Lower lobe of right lung (tissue), 2 donors: ENCODE measurements around the gene PNLIPRP2. TPM values are rescaled to one million over a fixed set of nuclear protein-coding genes. Genes with fewer than 3 reads are reported as not detected.

Source experiments
- ATAC-seq, 2 donors: fragments of 200-7000 bp; cut with Tn5 transposase; one replicate each; pipeline ENCODE4 v1.9.1; 2020 to 2022; ENCODE audit warnings: mild to moderate bottlenecking in 2 of 2, moderate library complexity in 2 of 2
- DNase-seq: peaks from one replicate; pipeline ENCODE4 v3.0.0-alpha.2; 2020
- H3K27ac ChIP-seq: fragments of 200-600 bp; one replicate; pipeline ENCODE4 v1.8.0; 2022
- H3K27me3 ChIP-seq: fragments of 200-600 bp; one replicate; pipeline ENCODE4 v1.8.0; 2022; ENCODE audit warnings: low read depth
- H3K36me3 ChIP-seq: fragments of 200-600 bp; one replicate; pipeline ENCODE4 v1.8.0; 2022; ENCODE audit warnings: mild to moderate bottlenecking
- H3K4me1 ChIP-seq: fragments of 200-600 bp; one replicate; pipeline ENCODE4 v1.8.0; 2022
- H3K4me3 ChIP-seq: fragments of 200-600 bp; one replicate; pipeline ENCODE4 v1.8.0; 2022; ENCODE audit warnings: mild to moderate bottlenecking
- H3K9me3 ChIP-seq: fragments of 200-600 bp; one replicate; pipeline ENCODE4 v1.8.0; 2022
- CTCF ChIP-seq: fragments of 200-600 bp; IDR thresholded peaks from one replicate; pipeline ENCODE4 v1.8.0; 2022; ENCODE audit warnings: antibody characterized with exemption, mild to moderate bottlenecking
- intact Hi-C: fragments of 100-400 bp; cut with DNase I; formaldehyde crosslinking; loops from one replicate; pipeline ENCODE4 v1.11.0; 2022
- total RNA-seq: library from RNA; stranded (reverse); fragmentation: NEBNext Ultra II Directional; extraction: Animal tissue kit (Norgen Biotek cat#: 25700); gene quantifications from one replicate; pipeline ENCODE4 v1.2.1, GENCODE V29; 2021
- donor health status: DM: no; HTN: yes; CAD: no; lungs with severe emphysema.

PNLIPRP2 gene
- total RNA-seq, 1 donor from 2014 or later, result not detected

DNA sequence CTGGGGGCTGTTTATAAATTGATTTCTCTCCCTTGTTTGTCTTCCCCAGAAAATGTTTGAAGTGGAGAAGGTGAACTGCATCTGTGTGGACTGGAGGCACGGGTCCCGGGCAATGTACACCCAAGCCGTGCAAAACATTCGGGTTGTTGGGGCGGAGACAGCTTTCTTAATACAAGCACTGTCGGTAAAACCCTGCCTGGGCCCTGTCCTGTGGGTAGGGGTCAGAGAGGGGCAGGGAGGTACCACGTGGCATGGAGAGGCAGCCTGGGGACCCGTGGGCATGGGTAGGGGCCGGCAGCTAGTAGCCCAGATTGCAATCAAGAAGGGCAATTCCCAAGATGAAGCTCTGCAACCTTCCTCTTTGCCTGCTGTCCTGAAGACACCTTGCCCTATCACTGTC lies 6.1 kb downstream of the PNLIPRP2 start:
- Histone ChIP-seq H3K4me1 (no peaks in the 10 kb centered on the region), H3K27ac (no peak overlapping the region), H3K27me3 (peaks cover 22% of the 10 kb centered on the region), H3K4me3 (no peak overlapping the region), H3K9me3 (no peaks in the 10 kb centered on the region), H3K36me3 (no peaks in the 10 kb centered on the region)
- no peak for ATAC-seq
- TF ChIP-seq CTCF, result no peak
- no peak for DNase-seq
- intact Hi-C loops, result no loop called here

- Histone ChIP-seq H3K27ac (no peak overlapping the region), H3K9me3 (no peaks in the 10 kb centered on the region), H3K27me3 (peaks cover 22% of the 10 kb centered on the region), H3K4me3 (peak overlapping the region; percentile 14), H3K4me1 (no peaks in the 10 kb centered on the region), H3K36me3 (no peaks in the 10 kb centered on the region)
- no peak for DNase-seq
- peak; percentile 64 to 79 for ATAC-seq
- intact Hi-C loops, result no loop called here
- peak; percentile 43 for TF ChIP-seq CTCF
Measured at GRCh38 chr10:116627386-116627933, 6.7 kb downstream of the PNLIPRP2 start.

DNA sequence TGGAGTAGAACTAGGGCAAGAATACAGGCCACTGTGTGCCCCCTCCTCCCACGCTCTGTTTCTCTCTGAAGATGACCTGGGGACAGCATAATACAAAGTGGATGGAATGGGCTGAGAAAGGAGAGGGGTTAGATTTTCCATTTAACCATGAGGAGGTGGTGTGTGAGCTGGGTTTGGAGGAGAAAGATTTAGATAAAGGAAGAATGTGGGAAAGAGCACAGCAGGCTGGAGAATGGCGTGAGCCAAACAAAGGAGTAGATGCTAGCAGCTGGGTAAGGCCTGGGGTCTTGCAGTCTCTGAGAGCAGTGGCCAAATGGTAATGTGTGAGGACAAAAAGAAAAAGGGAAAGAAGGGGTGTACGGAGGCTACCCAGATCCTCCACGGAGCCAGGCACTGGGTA lies 8.6 kb downstream of the PNLIPRP2 start:
- DNase-seq (no peak), ATAC-seq (no peak)
- Histone ChIP-seq H3K27ac (no peak overlapping the region), H3K4me1 (no peaks in the 10 kb centered on the region), H3K4me3 (no peak overlapping the region), H3K36me3 (no peaks in the 10 kb centered on the region), H3K9me3 (no peaks in the 10 kb centered on the region), H3K27me3 (peaks cover 22% of the 10 kb centered on the region)
- TF ChIP-seq CTCF, result no peak
- intact Hi-C loops, result no loop called here

DNA sequence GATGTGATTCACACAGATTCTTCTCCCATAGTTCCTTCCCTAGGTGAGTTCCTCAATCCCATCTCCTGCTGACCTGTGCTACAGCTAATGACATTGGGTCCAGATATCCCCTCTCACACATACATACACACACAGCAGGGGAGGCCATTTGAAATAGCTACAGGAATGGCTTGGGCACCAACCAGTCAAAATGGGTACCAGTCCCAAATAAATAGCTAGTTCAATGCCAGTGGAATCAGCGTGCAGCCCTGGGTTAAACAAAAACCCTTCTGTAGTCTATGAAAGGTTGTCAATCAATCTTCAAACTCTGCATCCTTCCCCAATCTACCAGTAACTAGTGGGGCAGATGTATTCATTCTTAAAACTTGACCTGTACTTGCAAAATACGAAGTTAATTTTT lies 9.3 kb downstream of the PNLIPRP2 start:
- Histone ChIP-seq H3K27me3 (peaks cover 21% of the 10 kb centered on the region), H3K4me3 (no peak overlapping the region), H3K4me1 (no peaks in the 10 kb centered on the region), H3K27ac (no peak overlapping the region), H3K9me3 (no peaks in the 10 kb centered on the region), H3K36me3 (no peaks in the 10 kb centered on the region)
- DNase-seq, result no peak
- ATAC-seq, result no peak
- intact Hi-C loops, result no loop called here
- TF ChIP-seq CTCF, result no peak

DNA sequence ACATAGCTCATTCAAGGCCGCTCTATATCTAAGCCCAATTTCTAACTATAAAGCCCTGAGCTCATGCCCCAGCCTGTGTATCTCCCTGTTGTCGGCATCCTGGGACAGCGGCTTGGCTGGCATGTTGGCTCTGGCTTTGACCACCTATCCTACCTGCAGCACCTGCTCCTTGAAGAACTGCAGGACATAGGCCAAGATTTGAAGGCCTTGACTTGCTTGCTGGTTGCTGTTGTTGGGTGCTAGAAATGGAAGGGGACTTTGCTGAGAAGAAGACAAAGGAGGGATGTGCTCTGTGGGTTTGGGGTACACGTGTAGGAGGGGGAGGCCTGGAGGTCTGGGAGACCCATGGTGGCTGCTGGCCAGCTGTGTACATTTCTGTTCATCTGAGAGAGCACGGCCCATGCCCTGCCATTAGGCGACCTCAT lies 11.1 kb downstream of the PNLIPRP2 start:
- DNase-seq (no peak), ATAC-seq (no peak)
- no peak overlapping the region for H3K27ac ChIP-seq
- intact Hi-C loops, result no loop called here
- H3K9me3 ChIP-seq, result no peaks in the 10 kb centered on the region
- no peak for TF ChIP-seq CTCF
- peaks cover 12% of the 10 kb centered on the region for H3K27me3 ChIP-seq
- H3K4me1 ChIP-seq, result no peaks in the 10 kb centered on the region
- no peak overlapping the region for H3K4me3 ChIP-seq
- H3K36me3 ChIP-seq, result no peaks in the 10 kb centered on the region
